ENCODE measurements around the gene SMIM12. TPM values are rescaled to one million over a fixed set of nuclear protein-coding genes. Genes with fewer than 3 reads are reported as not detected.

The SMIM12 gene, protein sequence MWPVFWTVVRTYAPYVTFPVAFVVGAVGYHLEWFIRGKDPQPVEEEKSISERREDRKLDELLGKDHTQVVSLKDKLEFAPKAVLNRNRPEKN
- 10 to 100 TPM; 11.9 to 37.7 TPM for total RNA-seq
- 10 to 100 TPM; 53.3 to 60.8 TPM for polyA plus RNA-seq

DNA sequence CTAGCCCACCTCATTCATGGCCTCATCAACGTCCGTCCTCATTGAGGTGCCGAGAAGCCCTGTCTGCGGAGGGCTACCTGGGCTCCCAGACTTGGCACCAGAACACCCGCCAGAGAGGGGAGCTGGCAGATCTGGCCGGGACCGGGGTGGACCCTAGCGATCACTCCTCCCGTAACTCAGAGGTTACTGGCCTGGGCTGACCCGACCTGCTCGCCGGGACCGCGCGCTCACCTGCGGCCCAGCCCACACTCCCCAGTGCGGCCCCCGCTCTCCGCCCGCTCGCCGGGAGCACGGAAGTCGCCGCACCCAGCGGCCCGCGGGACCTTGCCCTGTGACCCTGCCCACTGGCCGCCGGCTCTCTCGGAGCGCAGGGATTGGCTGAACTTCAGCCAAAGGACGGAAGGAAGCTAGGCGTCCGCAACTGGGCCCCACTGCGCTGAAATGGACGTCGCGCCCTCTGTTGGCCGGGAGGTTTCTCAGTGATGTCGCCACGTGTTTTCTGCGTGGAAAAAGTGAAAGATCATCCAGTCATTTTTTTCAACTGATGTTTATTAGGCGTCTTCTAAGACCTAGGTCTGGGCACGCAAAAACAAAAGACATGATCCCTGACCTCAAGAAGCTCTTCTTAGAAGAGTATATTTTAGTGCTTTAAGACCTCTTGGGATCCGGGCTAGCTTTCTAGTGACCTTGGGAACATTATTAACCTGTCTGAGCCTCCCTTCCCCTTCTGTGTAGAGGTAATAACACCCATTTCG lies at the start of gene SMIM12:
SMIM12 (minus strand) TSS at position 304 of the 755 bp plus-strand sequence. CDS start 3,772 bp downstream, outside the sequence.
- TF ChIP-seq, protein P1, sequence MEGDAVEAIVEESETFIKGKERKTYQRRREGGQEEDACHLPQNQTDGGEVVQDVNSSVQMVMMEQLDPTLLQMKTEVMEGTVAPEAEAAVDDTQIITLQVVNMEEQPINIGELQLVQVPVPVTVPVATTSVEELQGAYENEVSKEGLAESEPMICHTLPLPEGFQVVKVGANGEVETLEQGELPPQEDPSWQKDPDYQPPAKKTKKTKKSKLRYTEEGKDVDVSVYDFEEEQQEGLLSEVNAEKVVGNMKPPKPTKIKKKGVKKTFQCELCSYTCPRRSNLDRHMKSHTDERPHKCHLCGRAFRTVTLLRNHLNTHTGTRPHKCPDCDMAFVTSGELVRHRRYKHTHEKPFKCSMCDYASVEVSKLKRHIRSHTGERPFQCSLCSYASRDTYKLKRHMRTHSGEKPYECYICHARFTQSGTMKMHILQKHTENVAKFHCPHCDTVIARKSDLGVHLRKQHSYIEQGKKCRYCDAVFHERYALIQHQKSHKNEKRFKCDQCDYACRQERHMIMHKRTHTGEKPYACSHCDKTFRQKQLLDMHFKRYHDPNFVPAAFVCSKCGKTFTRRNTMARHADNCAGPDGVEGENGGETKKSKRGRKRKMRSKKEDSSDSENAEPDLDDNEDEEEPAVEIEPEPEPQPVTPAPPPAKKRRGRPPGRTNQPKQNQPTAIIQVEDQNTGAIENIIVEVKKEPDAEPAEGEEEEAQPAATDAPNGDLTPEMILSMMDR (IDR thresholded peaks at IDR 0.05; ENCODE audit: low read depth, low read length, missing input control): peak; percentile 82
- TF ChIP-seq HNF4A (conservative IDR thresholded peaks at IDR 0.05): peak; percentile 80 to 85
- TF ChIP-seq, protein P2, sequence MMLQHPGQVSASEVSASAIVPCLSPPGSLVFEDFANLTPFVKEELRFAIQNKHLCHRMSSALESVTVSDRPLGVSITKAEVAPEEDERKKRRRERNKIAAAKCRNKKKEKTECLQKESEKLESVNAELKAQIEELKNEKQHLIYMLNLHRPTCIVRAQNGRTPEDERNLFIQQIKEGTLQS (IDR thresholded peaks at IDR 0.05): no peak
- TF ChIP-seq EGR1 (IDR thresholded peaks at IDR 0.05; ENCODE audit: low read depth in 2 of 2): peak; percentile 62 to 63
- TF ChIP-seq, protein P3, sequence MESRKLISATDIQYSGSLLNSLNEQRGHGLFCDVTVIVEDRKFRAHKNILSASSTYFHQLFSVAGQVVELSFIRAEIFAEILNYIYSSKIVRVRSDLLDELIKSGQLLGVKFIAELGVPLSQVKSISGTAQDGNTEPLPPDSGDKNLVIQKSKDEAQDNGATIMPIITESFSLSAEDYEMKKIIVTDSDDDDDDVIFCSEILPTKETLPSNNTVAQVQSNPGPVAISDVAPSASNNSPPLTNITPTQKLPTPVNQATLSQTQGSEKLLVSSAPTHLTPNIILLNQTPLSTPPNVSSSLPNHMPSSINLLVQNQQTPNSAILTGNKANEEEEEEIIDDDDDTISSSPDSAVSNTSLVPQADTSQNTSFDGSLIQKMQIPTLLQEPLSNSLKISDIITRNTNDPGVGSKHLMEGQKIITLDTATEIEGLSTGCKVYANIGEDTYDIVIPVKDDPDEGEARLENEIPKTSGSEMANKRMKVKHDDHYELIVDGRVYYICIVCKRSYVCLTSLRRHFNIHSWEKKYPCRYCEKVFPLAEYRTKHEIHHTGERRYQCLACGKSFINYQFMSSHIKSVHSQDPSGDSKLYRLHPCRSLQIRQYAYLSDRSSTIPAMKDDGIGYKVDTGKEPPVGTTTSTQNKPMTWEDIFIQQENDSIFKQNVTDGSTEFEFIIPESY (IDR thresholded peaks at IDR 0.05): peak; percentile 79
- peak in 1 of 2 donors; percentile 23 for TF ChIP-seq JUND (IDR thresholded peaks at IDR 0.05)
- peak; percentile 59 to 74 for TF ChIP-seq RAD21 (IDR thresholded peaks at IDR 0.05)
- TF ChIP-seq TAF1 (conservative IDR thresholded peaks at IDR 0.05): no peak
- TF ChIP-seq RXRA (IDR thresholded peaks at IDR 0.05): peak; percentile 78 to 84
- TF ChIP-seq NR2F2 (IDR thresholded peaks at IDR 0.05): peak; percentile 93
- peak; percentile 64 for TF ChIP-seq HNF4G (IDR thresholded peaks at IDR 0.05)
- TF ChIP-seq SP1 (IDR thresholded peaks at IDR 0.05): peak; percentile 85
- TF ChIP-seq GABPA (IDR thresholded peaks at IDR 0.05 in 1 of 2, conservative IDR thresholded peaks at IDR 0.05 in 1 of 2): peak; percentile 67 to 93
- TF ChIP-seq, protein P4, sequence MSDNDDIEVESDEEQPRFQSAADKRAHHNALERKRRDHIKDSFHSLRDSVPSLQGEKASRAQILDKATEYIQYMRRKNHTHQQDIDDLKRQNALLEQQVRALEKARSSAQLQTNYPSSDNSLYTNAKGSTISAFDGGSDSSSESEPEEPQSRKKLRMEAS (IDR thresholded peaks at IDR 0.05): peak; percentile 95
- peak; percentile 31 for TF ChIP-seq FOXA1 (IDR thresholded peaks at IDR 0.05)
- peak; percentile 9 for TF ChIP-seq FOXA2 (IDR thresholded peaks at IDR 0.05)
- TF ChIP-seq, protein P5, sequence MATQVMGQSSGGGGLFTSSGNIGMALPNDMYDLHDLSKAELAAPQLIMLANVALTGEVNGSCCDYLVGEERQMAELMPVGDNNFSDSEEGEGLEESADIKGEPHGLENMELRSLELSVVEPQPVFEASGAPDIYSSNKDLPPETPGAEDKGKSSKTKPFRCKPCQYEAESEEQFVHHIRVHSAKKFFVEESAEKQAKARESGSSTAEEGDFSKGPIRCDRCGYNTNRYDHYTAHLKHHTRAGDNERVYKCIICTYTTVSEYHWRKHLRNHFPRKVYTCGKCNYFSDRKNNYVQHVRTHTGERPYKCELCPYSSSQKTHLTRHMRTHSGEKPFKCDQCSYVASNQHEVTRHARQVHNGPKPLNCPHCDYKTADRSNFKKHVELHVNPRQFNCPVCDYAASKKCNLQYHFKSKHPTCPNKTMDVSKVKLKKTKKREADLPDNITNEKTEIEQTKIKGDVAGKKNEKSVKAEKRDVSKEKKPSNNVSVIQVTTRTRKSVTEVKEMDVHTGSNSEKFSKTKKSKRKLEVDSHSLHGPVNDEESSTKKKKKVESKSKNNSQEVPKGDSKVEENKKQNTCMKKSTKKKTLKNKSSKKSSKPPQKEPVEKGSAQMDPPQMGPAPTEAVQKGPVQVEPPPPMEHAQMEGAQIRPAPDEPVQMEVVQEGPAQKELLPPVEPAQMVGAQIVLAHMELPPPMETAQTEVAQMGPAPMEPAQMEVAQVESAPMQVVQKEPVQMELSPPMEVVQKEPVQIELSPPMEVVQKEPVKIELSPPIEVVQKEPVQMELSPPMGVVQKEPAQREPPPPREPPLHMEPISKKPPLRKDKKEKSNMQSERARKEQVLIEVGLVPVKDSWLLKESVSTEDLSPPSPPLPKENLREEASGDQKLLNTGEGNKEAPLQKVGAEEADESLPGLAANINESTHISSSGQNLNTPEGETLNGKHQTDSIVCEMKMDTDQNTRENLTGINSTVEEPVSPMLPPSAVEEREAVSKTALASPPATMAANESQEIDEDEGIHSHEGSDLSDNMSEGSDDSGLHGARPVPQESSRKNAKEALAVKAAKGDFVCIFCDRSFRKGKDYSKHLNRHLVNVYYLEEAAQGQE (IDR thresholded peaks at IDR 0.05): peak; percentile 67
- TF ChIP-seq YY1 (IDR thresholded peaks at IDR 0.05): peak; percentile 89
- peak; percentile 94 for DNase-seq (ENCODE audit: low spot score)
- Histone ChIP-seq H3K27ac (ENCODE audit: low read depth in 1 of 2, low read length in 2 of 2) (peak within 1 kb of the TSS; percentile 88 to 91), H3K27me3 (ENCODE audit: control insufficient read depth in 4 of 4, insufficient read depth in 4 of 4, low read length in 3 of 4) (no peaks in the 10 kb centered on the region), H3K36me3 (ENCODE audit: control insufficient read depth in 4 of 4, insufficient read depth in 3 of 4, low read depth in 1 of 4, low read length in 3 of 4) (peaks cover 4 to 12% (median 11%) of the 10 kb centered on the region in 4 donors), H3K4me1 (ENCODE audit: control insufficient read depth in 4 of 4, insufficient read depth in 4 of 4, low read length in 3 of 4) (peaks cover 2 to 22% (median 17%) of the 10 kb centered on the region in 4 donors), H3K4me3 (ENCODE audit: low read depth in 1 of 3, low read length in 3 of 3) (peak within 1 kb of the TSS; percentile 74 to 100 (median 88)), H3K9ac (ENCODE audit: low read depth in 1 of 2, low read length in 2 of 2) (peak within 1 kb of the TSS; percentile 78 to 99), H3K9me3 (ENCODE audit: control insufficient read depth in 4 of 4, low read length in 3 of 4) (no peaks in the 10 kb centered on the region)
- under 1% methylated on average over 47 of the region's 47 CpGs for WGBS
